ENCODE results near the gene PTPRK. TPM values are rescaled to one million over a fixed set of nuclear protein-coding genes. Genes with fewer than 3 reads are reported as not detected.

The PTPRK gene
- polyA plus RNA-seq, 4 donors = 48.8 to 61.8 (median 57.9) TPM

GRCh38 chr6:128117916-128118315 is 402.5 kb downstream of the PTPRK start:
- no peak for DNase-seq (ENCODE audit: low read depth in 4 of 4, low spot score in 3 of 4)

DNA sequence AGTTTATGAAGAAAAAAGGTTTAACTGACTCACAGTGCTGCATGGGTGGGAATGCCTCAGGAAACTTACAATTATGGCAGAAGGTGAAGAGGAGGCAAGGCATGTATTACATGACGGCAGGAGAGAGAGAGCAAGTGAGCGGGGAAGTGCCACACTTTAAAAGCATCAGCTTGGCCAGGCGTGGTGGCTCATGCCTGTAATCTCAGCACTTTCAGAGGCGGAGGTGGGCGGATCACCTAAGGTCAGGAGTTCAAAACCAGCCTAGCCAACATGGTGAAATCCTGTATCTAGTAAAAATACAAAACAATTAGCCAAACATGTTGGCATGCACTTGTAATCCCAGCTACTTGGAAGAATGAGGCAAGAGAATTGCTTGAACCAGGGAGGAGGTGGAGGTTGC is 406.2 kb downstream of the PTPRK start:
- no peak for DNase-seq (ENCODE audit: low read depth in 4 of 4, low spot score in 3 of 4)

- DNase-seq (ENCODE audit: low read depth in 4 of 4, low spot score in 3 of 4) = peak in 1 of 4 donors; percentile 3
Observed at GRCh38 chr6:128112494-128112893, 407.9 kb downstream of the PTPRK start.

- no peak for DNase-seq (ENCODE audit: low read depth in 4 of 4, low spot score in 3 of 4)
Observed at GRCh38 chr6:128111096-128111495, 409.3 kb downstream of the PTPRK start.

DNA sequence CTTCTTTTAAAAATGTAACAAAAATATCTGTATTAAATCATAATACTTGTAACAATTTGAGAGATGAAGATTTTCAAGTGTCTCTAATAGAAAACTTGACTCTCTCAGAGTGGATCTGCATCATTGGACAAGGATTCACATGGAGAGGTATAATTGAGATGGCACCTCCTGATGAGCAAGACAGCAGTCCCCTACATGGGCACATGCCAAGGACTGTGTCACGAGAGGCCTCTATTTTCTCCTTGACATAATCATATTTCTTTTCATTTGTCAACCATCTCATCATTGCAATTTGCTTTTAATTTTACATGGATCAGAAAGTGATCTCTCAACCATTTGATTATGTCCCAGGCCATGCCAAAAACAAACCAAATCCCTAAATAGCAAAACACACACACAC is 412.7 kb downstream of the PTPRK start:
- DNase-seq (ENCODE audit: low read depth in 4 of 4, low spot score in 3 of 4) = no peak

GRCh38 chr6:128099571-128100197 is 420.7 kb downstream of the PTPRK start:
- DNase-seq (ENCODE audit: low read depth in 4 of 4, low spot score in 3 of 4) = no peak

- DNase-seq (ENCODE audit: low read depth in 4 of 4, low spot score in 3 of 4) = no peak
Observed at GRCh38 chr6:128098000-128098581, 422.3 kb downstream of the PTPRK start.

- DNase-seq (ENCODE audit: low read depth in 4 of 4, low spot score in 3 of 4) = no peak
Observed at GRCh38 chr6:128097009-128097408, 423.4 kb downstream of the PTPRK start.

- no peak for DNase-seq (ENCODE audit: low read depth in 4 of 4, low spot score in 3 of 4)
Observed at GRCh38 chr6:128095362-128095761, 425.0 kb downstream of the PTPRK start.

DNA sequence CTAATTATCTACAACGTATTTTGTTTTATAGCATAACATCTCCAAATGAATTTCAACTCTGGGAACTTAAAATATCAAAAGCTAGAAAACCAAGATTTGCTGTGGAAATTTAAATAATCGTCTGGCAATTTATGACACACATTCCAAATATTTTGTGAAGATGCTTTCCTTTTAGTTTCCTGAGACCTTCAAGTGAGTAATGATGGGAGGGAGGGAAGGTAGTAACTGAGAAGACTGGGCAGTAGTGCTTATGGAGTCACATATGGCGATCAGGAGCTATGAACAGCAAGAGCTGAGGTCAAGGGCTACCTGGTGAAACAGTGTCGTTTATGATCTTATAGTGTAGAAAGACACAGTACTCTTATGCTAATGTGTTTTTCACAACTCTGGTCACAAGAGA is 441.4 kb downstream of the PTPRK start:
- no peak for DNase-seq (ENCODE audit: low read depth in 4 of 4, low spot score in 3 of 4)

- no peak for DNase-seq (ENCODE audit: low read depth in 4 of 4, low spot score in 3 of 4)
Observed at GRCh38 chr6:128078276-128078675, 442.1 kb downstream of the PTPRK start.

DNA sequence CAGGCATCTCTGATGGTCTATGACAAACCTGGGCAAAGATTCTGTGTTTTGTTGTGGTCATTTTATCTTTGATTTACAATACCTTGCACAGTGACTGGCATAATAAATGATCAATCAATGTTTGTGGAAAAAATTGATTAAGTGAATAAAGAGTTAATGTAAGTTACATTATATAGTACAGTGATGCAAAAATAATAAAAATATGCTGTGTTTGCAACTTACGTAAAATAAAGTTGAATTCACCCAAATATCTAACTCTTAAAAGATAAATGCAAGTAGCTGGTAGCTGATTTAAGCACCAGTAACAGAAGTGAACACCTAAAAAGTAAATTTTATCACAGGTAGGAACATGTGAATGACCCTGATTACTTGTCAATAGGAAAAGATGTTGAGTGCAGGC is 443.6 kb downstream of the PTPRK start:
- no peak for DNase-seq (ENCODE audit: low read depth in 4 of 4, low spot score in 3 of 4)

GRCh38 chr6:128074567-128074966 is 445.8 kb downstream of the PTPRK start:
- no peak for DNase-seq (ENCODE audit: low read depth in 4 of 4, low spot score in 3 of 4)

- no peak for DNase-seq (ENCODE audit: low read depth in 4 of 4, low spot score in 3 of 4)
Observed at GRCh38 chr6:128073389-128073788, 447.0 kb downstream of the PTPRK start.

DNA sequence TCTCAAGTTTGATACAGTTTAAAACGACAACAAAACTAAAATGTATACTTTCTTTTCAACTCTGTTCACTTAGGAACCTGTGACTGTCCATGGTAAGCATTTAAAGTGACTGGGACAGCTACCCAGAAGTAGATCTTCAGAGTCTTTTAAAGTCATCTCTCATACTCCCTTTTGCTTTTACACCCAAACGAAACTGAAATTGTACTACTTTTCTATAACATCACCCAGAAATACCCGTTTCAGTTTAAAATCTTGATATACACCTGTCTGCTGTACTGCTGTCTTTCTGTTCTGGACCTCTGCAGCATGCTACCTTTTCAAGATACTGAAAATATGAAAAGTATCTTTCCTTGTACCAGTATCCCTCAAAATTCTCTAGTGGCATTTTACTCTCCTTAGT is 449.2 kb downstream of the PTPRK start:
- DNase-seq (ENCODE audit: low read depth in 4 of 4, low spot score in 3 of 4) = no peak

DNA sequence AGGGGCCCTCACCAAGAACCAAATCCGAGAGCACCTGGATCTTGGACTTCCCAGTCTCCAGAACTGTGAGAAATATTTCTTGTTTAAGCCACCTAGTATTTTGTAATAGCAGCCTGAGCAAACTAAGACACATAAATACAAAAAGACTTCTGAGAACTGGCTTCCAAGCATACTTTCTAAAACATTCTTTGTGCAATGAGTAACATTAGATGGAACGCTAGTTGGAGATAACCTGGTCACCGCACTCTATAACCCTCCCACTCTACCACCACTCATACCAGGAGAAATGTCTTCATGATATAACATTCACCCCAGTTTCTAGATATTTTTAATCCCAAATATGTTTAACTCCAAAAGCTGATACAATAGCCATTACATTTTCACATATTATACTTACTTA is 450.0 kb downstream of the PTPRK start:
- DNase-seq (ENCODE audit: low read depth in 4 of 4, low spot score in 3 of 4) = no peak

GRCh38 chr6:128069188-128069587 is 451.2 kb downstream of the PTPRK start:
- DNase-seq (ENCODE audit: low read depth in 4 of 4, low spot score in 3 of 4) = no peak

- DNase-seq (ENCODE audit: low read depth in 4 of 4, low spot score in 3 of 4) = no peak
Observed at GRCh38 chr6:128068119-128068479, 452.3 kb downstream of the PTPRK start.

GRCh38 chr6:128067446-128068118 is 452.8 kb downstream of the PTPRK start:
- DNase-seq (ENCODE audit: low read depth in 4 of 4, low spot score in 3 of 4) = no peak

GRCh38 chr6:128065072-128065471 is 455.3 kb downstream of the PTPRK start:
- no peak for DNase-seq (ENCODE audit: low read depth in 4 of 4, low spot score in 3 of 4)

GRCh38 chr6:128064540-128064895 is 455.9 kb downstream of the PTPRK start:
- DNase-seq (ENCODE audit: low read depth in 4 of 4, low spot score in 3 of 4) = no peak

DNA sequence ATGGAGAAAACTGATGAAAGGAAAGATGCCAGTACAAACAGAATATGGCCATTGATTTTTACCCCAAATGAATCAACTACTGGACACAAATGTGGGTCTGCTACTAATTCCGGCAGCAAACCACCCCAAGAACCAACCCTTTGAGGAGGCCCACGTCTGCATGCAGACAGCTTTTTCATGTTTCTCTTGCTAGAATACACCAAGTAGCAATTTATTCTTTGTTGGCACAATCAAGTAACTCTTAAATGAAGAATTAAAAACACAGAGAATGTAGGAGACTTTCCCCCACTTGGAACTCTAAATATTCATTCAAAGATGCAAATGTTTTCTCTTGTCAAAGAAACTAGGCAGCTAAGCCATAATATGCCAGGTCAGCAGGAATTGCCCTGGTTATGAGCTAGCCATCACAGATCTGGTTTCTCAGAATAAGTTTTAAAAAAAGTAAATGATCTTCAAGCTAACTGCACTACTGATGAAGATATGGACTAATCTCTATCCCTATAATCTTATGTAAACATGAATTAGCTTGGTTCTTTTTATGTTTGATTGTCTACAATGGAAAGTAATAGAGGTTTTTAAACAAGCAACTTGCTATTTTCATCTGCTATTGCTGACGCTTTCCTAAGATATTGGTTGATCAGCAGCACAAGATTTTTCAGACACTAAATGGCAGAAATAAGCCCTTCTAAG is 456.4 kb downstream of the PTPRK start:
- no peak for DNase-seq (ENCODE audit: low read depth in 4 of 4, low spot score in 3 of 4)
